Measurements from ENCODE around the gene IL1B.

Gene IL1B

GRCh38 chr2:112827009-112827408 is 9.6 kb downstream of the IL1B start:
- no peak for ATAC-seq
- H3K27me3 Mint-ChIP-seq, result no peaks in the 10 kb centered on the region
- no peak overlapping the region for H3K4me3 Mint-ChIP-seq
- H3K4me1 Mint-ChIP-seq, result peaks cover 20% of the 10 kb centered on the region
- no peak overlapping the region for H3K27ac Mint-ChIP-seq
- H3K36me3 Mint-ChIP-seq, result peaks cover 5% of the 10 kb centered on the region
- no peaks in the 10 kb centered on the region for H3K9me3 Mint-ChIP-seq

DNA sequence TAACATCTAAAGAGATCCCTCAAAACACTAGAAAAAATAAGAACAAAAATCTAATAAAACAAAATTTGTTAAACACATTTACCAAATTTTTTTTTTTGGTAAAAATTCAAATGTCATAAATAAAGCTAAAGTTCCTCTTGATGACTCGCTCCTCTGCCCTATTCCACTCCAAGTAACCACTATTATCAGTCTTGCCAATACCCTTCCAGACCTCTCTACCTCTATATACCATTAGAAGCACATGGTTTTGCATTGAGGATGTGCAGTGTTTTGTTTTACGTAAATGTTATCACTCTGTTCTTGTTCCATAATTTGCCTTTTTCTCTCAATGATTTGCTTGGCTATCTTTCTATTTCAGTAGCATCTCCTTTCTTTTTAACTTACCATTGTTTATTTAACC is 10.9 kb downstream of the IL1B start:
- H3K4me1 Mint-ChIP-seq, result peaks cover 17% of the 10 kb centered on the region
- no peak for ATAC-seq
- no peak overlapping the region for H3K4me3 Mint-ChIP-seq
- H3K36me3 Mint-ChIP-seq, result no peaks in the 10 kb centered on the region
- H3K9me3 Mint-ChIP-seq, result no peaks in the 10 kb centered on the region
- no peak overlapping the region for H3K27ac Mint-ChIP-seq
- H3K27me3 Mint-ChIP-seq, result no peaks in the 10 kb centered on the region

- Mint-ChIP-seq H3K4me1 (peaks cover 17% of the 10 kb centered on the region), H3K9me3 (no peaks in the 10 kb centered on the region), H3K27me3 (no peaks in the 10 kb centered on the region), H3K36me3 (no peaks in the 10 kb centered on the region), H3K27ac (no peak overlapping the region), H3K4me3 (no peak overlapping the region)
- ATAC-seq, result no peak
Observed at GRCh38 chr2:112824694-112825085, 11.9 kb downstream of the IL1B start.

DNA sequence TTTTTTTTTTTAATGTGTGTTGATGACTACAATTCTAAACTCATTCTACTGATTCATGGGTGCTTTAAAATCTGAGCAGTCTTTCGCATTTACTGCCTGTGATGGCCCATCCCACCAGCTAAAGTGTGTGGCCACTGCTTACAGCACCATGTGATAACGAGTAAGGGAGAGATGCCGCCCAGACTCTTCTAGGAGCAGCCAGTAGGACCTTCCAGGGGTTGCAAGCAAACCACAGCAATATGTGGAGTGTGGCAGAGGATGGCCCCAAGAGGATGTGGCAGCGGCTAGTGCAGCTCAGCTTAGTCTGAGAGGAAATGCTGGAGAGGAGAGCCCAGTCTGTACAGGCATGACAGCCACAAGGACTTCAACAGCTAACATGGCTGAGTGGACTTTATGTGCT is 14.9 kb downstream of the IL1B start:
- Mint-ChIP-seq H3K4me1 (peaks cover 17% of the 10 kb centered on the region), H3K36me3 (no peaks in the 10 kb centered on the region), H3K27me3 (no peaks in the 10 kb centered on the region), H3K4me3 (no peak overlapping the region), H3K27ac (no peak overlapping the region), H3K9me3 (no peaks in the 10 kb centered on the region)
- ATAC-seq, result peak; percentile 54

- peak; percentile 87 for ATAC-seq
- H3K27ac Mint-ChIP-seq, result no peak overlapping the region
- peaks cover 17% of the 10 kb centered on the region for H3K4me1 Mint-ChIP-seq
- no peaks in the 10 kb centered on the region for H3K36me3 Mint-ChIP-seq
- H3K9me3 Mint-ChIP-seq, result no peaks in the 10 kb centered on the region
- H3K4me3 Mint-ChIP-seq, result no peak overlapping the region
- H3K27me3 Mint-ChIP-seq, result no peaks in the 10 kb centered on the region
Observed at GRCh38 chr2:112821142-112821541, 15.4 kb downstream of the IL1B start.

- H3K4me3 Mint-ChIP-seq, result no peak overlapping the region
- no peak for ATAC-seq
- no peaks in the 10 kb centered on the region for H3K27me3 Mint-ChIP-seq
- H3K4me1 Mint-ChIP-seq, result peaks cover 17% of the 10 kb centered on the region
- H3K36me3 Mint-ChIP-seq, result no peaks in the 10 kb centered on the region
- H3K9me3 Mint-ChIP-seq, result no peaks in the 10 kb centered on the region
- no peak overlapping the region for H3K27ac Mint-ChIP-seq
Observed at GRCh38 chr2:112820343-112820742, 16.2 kb downstream of the IL1B start.

- H3K4me1 Mint-ChIP-seq, result peaks cover 14% of the 10 kb centered on the region
- no peaks in the 10 kb centered on the region for H3K36me3 Mint-ChIP-seq
- H3K27ac Mint-ChIP-seq, result no peak overlapping the region
- no peak overlapping the region for H3K4me3 Mint-ChIP-seq
- no peaks in the 10 kb centered on the region for H3K9me3 Mint-ChIP-seq
- ATAC-seq, result no peak
- no peaks in the 10 kb centered on the region for H3K27me3 Mint-ChIP-seq
Observed at GRCh38 chr2:112819081-112819480, 17.5 kb downstream of the IL1B start.

- H3K27me3 Mint-ChIP-seq, result no peaks in the 10 kb centered on the region
- H3K27ac Mint-ChIP-seq, result no peak overlapping the region
- no peak for ATAC-seq
- no peaks in the 10 kb centered on the region for H3K36me3 Mint-ChIP-seq
- peaks cover 15% of the 10 kb centered on the region for H3K4me1 Mint-ChIP-seq
- no peak overlapping the region for H3K4me3 Mint-ChIP-seq
- H3K9me3 Mint-ChIP-seq, result no peaks in the 10 kb centered on the region
Observed at GRCh38 chr2:112818094-112818902, 18.3 kb downstream of the IL1B start.

GRCh38 chr2:112817082-112817689 is 19.4 kb downstream of the IL1B start:
- Mint-ChIP-seq H3K4me1 (peaks cover 22% of the 10 kb centered on the region), H3K27ac (no peak overlapping the region), H3K36me3 (no peaks in the 10 kb centered on the region), H3K9me3 (no peaks in the 10 kb centered on the region), H3K4me3 (no peak overlapping the region), H3K27me3 (no peaks in the 10 kb centered on the region)
- ATAC-seq, result no peak

GRCh38 chr2:112814278-112814677 is 22.3 kb downstream of the IL1B start:
- peaks cover 27% of the 10 kb centered on the region for H3K4me1 Mint-ChIP-seq
- H3K9me3 Mint-ChIP-seq, result peaks cover 6% of the 10 kb centered on the region
- H3K27ac Mint-ChIP-seq, result no peak overlapping the region
- ATAC-seq, result no peak
- H3K27me3 Mint-ChIP-seq, result no peaks in the 10 kb centered on the region
- H3K4me3 Mint-ChIP-seq, result no peak overlapping the region
- H3K36me3 Mint-ChIP-seq, result peaks cover 5% of the 10 kb centered on the region

DNA sequence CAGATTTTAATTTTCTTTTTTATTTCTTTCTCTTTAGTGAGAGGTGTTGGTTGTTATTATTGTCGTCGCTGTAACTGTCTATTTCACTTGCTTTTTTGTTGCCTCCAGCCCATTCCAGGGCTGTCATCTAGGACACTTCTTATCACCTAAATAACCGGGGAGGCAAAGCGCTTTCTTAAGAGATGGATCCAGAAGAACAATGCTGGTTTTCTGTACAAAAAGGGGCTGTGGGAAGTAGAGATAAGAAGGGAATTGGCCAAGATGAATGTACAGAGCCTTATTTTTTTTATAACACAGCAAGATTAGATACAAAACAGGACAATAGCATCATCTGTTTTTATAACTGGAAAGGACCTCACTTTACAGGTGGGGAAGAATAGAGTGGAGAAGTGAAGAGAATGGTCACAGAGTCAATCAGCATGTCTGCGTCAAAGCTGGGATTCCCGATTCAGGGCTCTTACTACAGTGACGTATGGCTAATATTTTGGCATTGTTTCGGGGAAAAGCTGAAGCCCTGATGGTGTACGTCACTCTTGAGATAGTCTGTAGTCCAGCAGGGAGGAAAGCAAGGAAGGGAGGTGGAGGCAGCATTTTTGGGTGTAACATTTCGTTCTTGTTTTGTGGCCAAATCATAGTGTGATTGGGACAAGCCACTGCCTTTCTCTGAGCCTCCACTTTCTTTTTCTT is 23.2 kb downstream of the IL1B start:
- peaks cover 27% of the 10 kb centered on the region for H3K4me1 Mint-ChIP-seq
- no peak overlapping the region for H3K4me3 Mint-ChIP-seq
- no peaks in the 10 kb centered on the region for H3K27me3 Mint-ChIP-seq
- no peak for ATAC-seq
- peaks cover 5% of the 10 kb centered on the region for H3K36me3 Mint-ChIP-seq
- peaks cover 6% of the 10 kb centered on the region for H3K9me3 Mint-ChIP-seq
- peak overlapping the region; percentile 78 for H3K27ac Mint-ChIP-seq

- peak; percentile 81 for ATAC-seq
- peaks cover 27% of the 10 kb centered on the region for H3K4me1 Mint-ChIP-seq
- H3K36me3 Mint-ChIP-seq, result peaks cover 8% of the 10 kb centered on the region
- H3K9me3 Mint-ChIP-seq, result peaks cover 7% of the 10 kb centered on the region
- H3K27ac Mint-ChIP-seq, result peak overlapping the region; percentile 78
- no peaks in the 10 kb centered on the region for H3K27me3 Mint-ChIP-seq
- H3K4me3 Mint-ChIP-seq, result no peak overlapping the region
Observed at GRCh38 chr2:112812318-112813267, 24.0 kb downstream of the IL1B start.

DNA sequence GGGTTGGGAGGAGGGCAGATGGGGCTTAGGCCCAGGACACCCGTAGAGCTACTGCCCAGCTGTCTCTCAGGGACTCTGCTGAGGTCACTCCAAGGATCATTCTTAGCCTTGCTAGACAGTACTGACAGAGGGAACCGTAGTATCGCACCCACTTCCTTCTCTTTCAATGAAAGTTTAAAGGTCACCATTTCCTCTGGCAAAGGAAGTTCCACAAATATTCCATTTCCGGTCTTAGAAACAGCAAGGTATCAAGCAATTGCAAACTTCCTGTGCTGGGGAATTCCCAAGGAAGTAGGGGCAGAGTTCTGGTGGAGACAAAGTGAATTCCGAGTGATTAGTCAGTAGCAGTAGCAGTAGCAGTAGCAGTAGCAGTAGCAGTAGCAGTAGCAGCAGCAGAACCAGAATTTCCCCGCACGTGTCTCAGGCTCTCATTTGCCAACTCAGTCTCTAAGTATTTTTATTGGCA is 24.7 kb downstream of the IL1B start:
- H3K9me3 Mint-ChIP-seq, result peaks cover 13% of the 10 kb centered on the region
- H3K27ac Mint-ChIP-seq, result peak overlapping the region; percentile 78
- ATAC-seq, result peak; percentile 82
- no peak overlapping the region for H3K4me3 Mint-ChIP-seq
- H3K4me1 Mint-ChIP-seq, result peaks cover 33% of the 10 kb centered on the region
- peaks cover 15% of the 10 kb centered on the region for H3K36me3 Mint-ChIP-seq
- no peaks in the 10 kb centered on the region for H3K27me3 Mint-ChIP-seq

DNA sequence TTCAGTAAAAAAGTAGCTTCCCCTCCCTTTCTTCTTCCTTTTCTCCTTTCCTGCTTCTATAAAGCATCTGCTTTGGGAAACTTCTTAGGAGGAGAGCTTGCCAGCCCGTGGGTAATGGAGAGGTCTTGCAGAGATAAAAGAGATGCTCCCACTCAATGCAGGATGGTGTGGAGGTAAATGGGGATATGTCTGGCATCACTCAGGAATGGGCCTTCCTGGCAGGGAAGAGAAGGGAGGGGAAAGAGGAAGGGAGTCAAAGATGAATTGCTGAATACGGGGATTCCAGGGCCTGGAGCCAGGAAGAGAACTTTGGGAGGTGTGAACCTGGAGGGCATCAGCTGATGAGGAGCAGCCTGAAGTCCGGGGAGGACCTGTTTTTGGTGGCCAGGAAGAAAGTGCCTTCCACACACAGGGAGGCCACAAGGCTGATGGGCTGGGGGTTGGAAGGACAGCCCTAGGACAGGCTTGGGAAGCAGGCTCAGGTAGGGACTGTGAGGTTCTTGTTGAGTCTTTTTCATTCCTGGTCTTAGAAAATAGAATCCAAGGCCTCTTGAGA is 25.2 kb downstream of the IL1B start:
- no peak for ATAC-seq
- Mint-ChIP-seq H3K36me3 (peaks cover 20% of the 10 kb centered on the region), H3K9me3 (peaks cover 17% of the 10 kb centered on the region), H3K4me3 (no peak overlapping the region), H3K27ac (peak overlapping the region; percentile 78), H3K4me1 (peaks cover 38% of the 10 kb centered on the region), H3K27me3 (no peaks in the 10 kb centered on the region)

Data from stimulated activated memory B cell treated with anti-CD40 and anti-IgM and Interleukin-4, amounts not matched to agents 10 μg/mL and 1 μg/mL and 100 μg/mL, for 72 hours (primary cell).